Stimulated activated memory B cell treated with anti-CD40 and anti-IgM and Interleukin-4, amounts not matched to agents 10 μg/mL and 1 μg/mL and 100 μg/mL, for 72 hours (primary cell): Measurements from ENCODE around the gene CHMP4B.

Experiments
- ATAC-seq: fragments of 150-1000 bp; cut with Tn5 transposase; 2 replicates; pipeline ENCODE4 v1.10.0; 2021
- H3K27ac Mint-ChIP-seq: one replicate; pipeline ENCODE4 v1.8.0; 2022; ENCODE audit warnings: mild to moderate bottlenecking, mixed read lengths
- H3K27me3 Mint-ChIP-seq: one replicate; pipeline ENCODE4 v1.8.0; 2022; ENCODE audit warnings: mixed read lengths
- H3K36me3 Mint-ChIP-seq: one replicate; pipeline ENCODE4 v1.8.0; 2022; ENCODE audit warnings: mixed read lengths
- H3K4me1 Mint-ChIP-seq: one replicate; pipeline ENCODE4 v1.8.0; 2022; ENCODE audit warnings: mixed read lengths
- H3K4me3 Mint-ChIP-seq: one replicate; pipeline ENCODE4 v1.8.0; 2022; ENCODE audit warnings: mild to moderate bottlenecking, moderate library complexity, mixed read lengths
- H3K9me3 Mint-ChIP-seq: one replicate; pipeline ENCODE4 v1.8.0; 2022; ENCODE audit warnings: mixed read lengths

Gene CHMP4B

DNA sequence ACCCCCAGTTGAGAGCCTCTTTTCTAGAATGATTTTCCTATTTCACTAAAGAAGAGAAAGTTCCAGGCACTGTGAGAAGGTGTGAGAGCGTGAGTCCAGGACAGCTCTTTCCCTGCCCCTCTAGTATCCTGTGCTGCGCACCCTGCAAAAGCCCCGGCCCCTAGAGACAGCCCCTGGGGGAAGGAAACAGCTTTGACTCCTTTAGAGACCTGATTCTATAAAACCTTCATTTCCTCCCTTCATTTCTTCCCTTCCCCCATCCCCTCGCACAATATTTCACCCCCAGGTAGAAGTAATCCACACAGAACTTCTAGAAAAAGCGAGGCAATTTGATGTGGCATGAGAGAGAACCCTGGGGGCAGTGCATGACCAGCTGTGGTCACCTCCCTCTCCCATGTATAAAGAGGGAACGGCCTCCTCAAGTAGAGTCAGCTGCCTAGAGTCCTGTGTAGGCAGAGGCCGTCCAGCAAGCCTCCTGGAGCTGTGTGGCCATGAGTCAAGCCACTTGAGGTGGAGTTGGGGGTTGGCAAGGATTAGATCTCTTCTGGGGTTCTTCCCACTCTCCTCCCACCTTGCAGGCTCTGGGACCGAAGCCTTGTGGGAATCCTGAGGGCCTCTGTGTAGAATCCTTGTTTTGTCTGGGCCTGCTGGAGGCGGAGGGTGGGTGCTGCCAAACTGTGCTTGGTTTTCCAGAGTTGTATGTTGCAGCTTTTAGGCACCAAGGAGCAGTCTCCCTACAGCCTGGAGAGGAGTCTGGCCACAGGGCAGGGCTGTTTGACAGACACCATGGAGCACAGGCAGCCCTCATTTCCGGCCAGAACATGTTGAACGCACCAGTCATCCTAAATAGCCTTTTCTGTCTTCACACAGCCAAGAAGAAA, 41.7 kb downstream of the CHMP4B start:
- ATAC-seq = no peak
- Mint-ChIP-seq H3K27me3 (no peaks in the 10 kb centered on the region), H3K9me3 (no peaks in the 10 kb centered on the region), H3K36me3 (peaks cover 81% of the 10 kb centered on the region), H3K27ac (peak overlapping the region; percentile 34), H3K4me1 (peaks cover 14% of the 10 kb centered on the region), H3K4me3 (no peak overlapping the region)

DNA sequence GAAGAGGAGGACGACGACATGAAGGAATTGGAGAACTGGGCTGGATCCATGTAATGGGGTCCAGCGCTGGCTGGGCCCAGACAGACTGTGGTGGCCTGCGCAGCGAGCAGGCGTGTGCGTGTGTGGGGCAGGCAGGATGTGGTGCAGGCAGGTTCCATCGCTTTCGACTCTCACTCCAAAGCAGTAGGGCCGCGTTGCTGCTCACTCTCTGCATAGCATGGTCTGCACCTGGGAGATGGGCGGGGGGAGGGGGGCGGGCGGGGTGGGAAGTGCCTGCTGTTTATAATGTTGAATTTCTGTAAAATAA, 42.3 kb downstream of the CHMP4B start:
- Mint-ChIP-seq H3K4me1 (peaks cover 19% of the 10 kb centered on the region), H3K9me3 (no peaks in the 10 kb centered on the region), H3K27me3 (no peaks in the 10 kb centered on the region), H3K27ac (peak overlapping the region; percentile 34), H3K36me3 (peaks cover 81% of the 10 kb centered on the region), H3K4me3 (no peak overlapping the region)
- no peak for ATAC-seq

DNA sequence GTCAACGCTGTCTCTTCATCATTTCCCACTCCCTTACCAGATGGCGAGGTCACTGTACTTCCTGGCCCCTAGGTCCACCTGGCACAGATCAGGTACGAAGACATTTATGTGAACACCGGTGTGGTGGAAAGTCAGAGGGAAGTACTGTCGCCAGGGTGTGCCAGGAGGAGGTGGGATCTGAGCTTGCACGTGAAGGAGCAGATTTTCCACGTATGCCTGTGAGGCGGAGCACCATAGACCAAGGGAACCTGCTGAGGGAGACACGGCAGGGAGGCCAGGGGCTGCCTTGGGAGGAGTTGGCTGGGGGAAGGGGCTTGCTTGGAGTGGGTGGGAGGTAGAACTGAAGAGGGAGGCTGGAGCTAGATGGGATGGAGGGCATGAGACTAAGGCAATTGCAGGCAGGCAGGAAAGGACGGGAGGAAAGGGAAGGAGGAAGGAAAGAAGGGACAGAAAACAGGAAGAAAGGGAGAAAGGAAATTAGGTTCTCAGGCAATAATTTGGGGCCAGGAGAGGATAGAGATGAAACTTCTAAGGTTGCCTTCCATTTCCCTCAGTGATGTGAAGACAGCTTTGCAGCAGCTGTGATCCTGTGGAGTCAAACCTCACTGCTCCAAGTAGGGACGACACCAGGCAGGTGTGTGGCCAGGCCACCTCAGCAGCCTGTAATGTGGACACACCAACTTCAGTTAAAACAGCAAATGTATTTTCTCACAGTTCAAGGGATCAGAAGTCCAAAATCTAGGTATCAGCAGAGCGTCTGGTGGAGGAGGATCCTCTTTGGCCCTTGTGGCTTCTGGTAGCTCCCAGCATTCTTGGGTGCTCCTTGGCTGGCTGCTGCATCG, 46.8 kb downstream of the CHMP4B start:
- H3K36me3 Mint-ChIP-seq = peaks cover 47% of the 10 kb centered on the region
- no peak overlapping the region for H3K4me3 Mint-ChIP-seq

DNA sequence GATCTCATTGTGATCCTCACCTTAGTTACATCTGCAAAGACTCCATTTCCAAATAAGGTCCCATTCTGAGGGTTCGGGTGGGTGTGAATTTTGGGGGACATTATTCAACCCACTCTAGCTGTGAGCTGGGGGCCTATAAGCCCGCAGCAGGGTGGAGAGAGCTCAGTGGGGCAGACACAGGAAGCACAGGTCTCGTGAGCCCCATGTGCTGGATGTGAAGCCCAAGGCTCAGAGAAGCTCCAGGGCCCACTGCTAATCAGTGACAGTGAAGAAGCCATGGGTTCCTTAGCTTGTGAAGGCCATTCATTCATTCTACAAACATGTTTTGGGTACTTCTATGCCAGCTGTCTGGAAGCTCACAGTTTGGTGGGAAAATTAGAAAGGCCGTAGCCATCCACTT, 47.5 kb downstream of the CHMP4B start:
- H3K27me3 Mint-ChIP-seq = no peaks in the 10 kb centered on the region
- H3K4me3 Mint-ChIP-seq = no peak overlapping the region
- H3K4me1 Mint-ChIP-seq = peaks cover 37% of the 10 kb centered on the region
- no peaks in the 10 kb centered on the region for H3K9me3 Mint-ChIP-seq
- ATAC-seq = no peak
- peaks cover 40% of the 10 kb centered on the region for H3K36me3 Mint-ChIP-seq
- H3K27ac Mint-ChIP-seq = peak overlapping the region; percentile 80

More for the DNA sequence above, 46.8 kb downstream of the CHMP4B start:
- Mint-ChIP-seq H3K27ac (peak overlapping the region; percentile 80), H3K27me3 (no peaks in the 10 kb centered on the region), H3K9me3 (no peaks in the 10 kb centered on the region), H3K4me1 (peaks cover 33% of the 10 kb centered on the region)
- ATAC-seq = no peak

DNA sequence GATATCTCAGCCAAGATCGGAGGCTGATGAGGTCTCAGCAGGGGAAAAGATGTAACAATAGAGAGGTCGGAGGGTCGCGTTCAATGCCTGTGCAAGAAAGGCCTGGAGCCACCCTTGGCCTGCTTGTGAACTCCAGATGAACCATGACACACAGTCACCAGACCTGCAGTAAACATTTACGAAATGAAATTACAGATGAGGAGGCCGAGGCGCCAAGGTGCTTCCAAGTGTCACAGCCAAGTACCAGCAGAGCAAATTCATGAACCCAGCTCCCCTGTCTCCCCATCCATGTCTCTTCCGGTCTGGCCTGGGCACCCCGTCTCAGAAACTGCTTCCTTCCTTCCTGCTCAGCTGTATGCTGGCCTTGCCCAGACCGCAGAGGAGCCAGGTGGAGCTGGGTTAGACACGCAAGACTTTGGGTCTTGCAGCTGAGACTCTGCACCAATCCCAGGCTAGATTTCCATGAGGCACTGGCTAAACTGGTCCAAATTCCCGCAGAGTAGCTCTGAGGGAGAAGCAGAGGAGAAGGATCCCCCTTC, 48.1 kb downstream of the CHMP4B start:
- Mint-ChIP-seq H3K36me3 (peaks cover 34% of the 10 kb centered on the region), H3K4me3 (peak overlapping the region; percentile 15), H3K27me3 (no peaks in the 10 kb centered on the region), H3K9me3 (no peaks in the 10 kb centered on the region), H3K4me1 (peaks cover 37% of the 10 kb centered on the region), H3K27ac (peak overlapping the region; percentile 80)
- ATAC-seq = peak; percentile 77

DNA sequence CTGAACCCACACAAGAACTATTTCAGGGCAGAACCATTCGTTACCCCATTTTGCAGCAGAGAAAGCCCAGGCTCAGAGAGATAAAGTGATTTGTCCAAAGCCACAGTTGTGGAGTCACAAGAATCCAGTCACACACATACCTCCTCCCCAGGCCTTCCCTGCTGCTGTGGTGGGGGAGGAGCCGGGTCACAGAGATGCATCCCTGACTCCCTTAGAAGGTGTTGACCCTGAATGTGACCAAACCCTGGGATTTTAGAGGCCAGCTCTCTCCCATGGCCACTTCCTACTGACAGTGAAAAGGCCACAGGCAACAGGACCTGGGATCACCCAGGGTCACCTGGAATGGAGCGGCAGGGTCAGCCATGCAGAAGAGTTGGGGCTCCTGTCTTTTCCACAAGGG, 48.6 kb downstream of the CHMP4B start:
- H3K4me3 Mint-ChIP-seq = peak overlapping the region; percentile 15
- peaks cover 37% of the 10 kb centered on the region for H3K4me1 Mint-ChIP-seq
- no peaks in the 10 kb centered on the region for H3K9me3 Mint-ChIP-seq
- ATAC-seq = no peak
- H3K27ac Mint-ChIP-seq = peak overlapping the region; percentile 80
- H3K27me3 Mint-ChIP-seq = no peaks in the 10 kb centered on the region
- H3K36me3 Mint-ChIP-seq = peaks cover 29% of the 10 kb centered on the region

DNA sequence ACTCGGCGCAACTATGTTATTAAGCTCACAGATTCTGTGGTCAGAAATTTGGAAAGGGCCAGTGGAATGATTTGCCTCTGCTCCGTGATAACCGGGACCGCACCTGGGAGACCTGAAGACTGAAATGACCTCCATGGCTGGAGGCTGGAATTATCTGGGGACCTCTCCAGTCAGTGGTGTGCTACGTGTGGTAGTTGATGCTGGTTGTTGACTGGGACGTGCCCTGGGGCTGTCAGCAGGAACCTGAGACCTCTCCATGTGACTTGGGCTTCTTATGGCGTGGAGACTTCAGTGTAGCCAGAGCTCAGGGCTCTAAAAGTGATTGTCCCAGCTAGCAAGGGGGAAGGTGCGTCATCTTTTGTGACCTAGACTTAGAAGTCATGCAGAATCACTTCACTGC, 50.3 kb downstream of the CHMP4B start:
- no peak for ATAC-seq
- no peaks in the 10 kb centered on the region for H3K27me3 Mint-ChIP-seq
- H3K9me3 Mint-ChIP-seq = no peaks in the 10 kb centered on the region
- H3K4me1 Mint-ChIP-seq = peaks cover 37% of the 10 kb centered on the region
- peaks cover 16% of the 10 kb centered on the region for H3K36me3 Mint-ChIP-seq
- H3K4me3 Mint-ChIP-seq = no peak overlapping the region
- no peak overlapping the region for H3K27ac Mint-ChIP-seq

DNA sequence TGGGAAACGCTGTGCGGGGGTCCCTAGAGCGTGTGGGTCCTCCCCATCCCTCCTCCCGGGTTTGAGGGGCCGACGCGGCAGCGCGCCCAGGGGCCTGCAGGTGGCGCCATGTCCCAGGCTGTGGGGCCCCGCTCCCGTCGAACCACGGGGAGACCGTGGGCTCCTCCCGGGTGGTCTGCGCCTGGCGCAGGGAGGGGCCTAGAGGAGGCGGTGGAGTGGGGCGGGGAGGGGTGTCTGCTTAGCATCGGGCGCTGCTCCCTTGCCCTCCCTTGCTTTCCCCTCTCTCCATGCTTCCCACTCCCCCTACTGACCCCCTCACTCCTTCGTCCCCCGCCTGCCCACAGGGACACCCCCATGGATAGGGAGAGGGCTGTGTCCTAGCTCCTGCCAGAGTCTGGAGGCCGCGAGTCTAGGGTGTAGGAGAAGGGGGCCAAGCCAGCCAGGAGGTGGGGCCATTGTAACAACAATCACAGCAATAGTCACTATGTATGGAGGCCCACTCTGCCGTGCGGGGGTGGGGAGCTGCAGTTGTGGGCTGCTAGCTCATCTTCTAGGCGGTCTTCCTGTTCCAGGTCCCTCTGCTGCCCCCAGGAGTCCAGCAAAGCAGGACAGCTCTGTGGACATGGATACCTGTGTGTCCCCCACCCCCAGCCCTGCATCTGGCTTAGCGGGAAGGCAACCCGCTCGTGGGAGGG, 51.7 kb downstream of the CHMP4B start:
- peak overlapping the region; percentile 51 for H3K27ac Mint-ChIP-seq
- no peak overlapping the region for H3K4me3 Mint-ChIP-seq
- no peaks in the 10 kb centered on the region for H3K27me3 Mint-ChIP-seq
- peaks cover 4% of the 10 kb centered on the region for H3K36me3 Mint-ChIP-seq
- H3K9me3 Mint-ChIP-seq = no peaks in the 10 kb centered on the region
- peak; percentile 67 for ATAC-seq
- H3K4me1 Mint-ChIP-seq = peaks cover 30% of the 10 kb centered on the region

DNA sequence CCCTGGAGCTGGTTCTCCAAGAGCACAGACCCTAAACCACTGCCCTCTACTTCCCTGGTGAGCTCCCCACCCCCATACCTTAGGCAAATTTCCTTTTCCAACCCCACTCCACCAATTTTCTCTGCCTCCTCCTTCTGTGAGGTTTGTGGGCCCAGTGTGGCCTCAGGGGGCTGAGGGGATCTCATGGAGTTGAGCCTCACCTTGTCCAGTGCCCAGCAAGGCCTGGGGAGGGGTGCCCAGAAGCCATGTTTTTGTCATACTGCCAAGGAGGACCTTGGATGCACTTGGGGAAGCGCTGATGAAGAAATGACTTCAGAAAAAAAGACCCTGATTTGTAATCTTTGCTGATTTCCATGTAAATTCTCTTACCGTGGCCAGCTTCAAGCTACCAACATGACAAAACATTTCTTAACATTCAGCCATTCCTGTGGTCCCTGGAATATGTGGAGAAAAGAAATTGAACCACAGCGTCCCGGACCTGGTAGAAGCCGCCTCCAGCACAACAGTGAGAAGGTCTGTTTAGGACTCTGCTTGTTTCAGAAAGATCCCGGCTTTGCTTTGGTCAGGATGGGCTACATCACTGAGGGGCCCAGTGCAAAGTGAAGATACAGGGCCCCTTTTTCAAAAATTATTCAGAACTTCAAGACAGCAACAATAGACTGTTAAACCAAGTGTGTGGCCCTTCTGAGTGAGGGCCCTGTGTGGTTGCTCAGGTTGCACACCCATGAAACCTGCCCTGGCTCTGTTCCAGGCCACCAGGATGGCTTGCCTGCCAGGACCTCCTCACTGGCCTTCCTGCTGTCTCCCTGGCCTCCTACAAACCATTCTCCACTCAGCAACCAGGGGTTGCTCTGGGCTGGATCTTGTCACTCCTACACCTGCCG, 52.5 kb downstream of the CHMP4B start:
- no peak overlapping the region for H3K4me3 Mint-ChIP-seq
- no peaks in the 10 kb centered on the region for H3K27me3 Mint-ChIP-seq
- no peak for ATAC-seq
- no peaks in the 10 kb centered on the region for H3K9me3 Mint-ChIP-seq
- H3K27ac Mint-ChIP-seq = peak overlapping the region; percentile 51
- H3K36me3 Mint-ChIP-seq = no peaks in the 10 kb centered on the region
- peaks cover 22% of the 10 kb centered on the region for H3K4me1 Mint-ChIP-seq

DNA sequence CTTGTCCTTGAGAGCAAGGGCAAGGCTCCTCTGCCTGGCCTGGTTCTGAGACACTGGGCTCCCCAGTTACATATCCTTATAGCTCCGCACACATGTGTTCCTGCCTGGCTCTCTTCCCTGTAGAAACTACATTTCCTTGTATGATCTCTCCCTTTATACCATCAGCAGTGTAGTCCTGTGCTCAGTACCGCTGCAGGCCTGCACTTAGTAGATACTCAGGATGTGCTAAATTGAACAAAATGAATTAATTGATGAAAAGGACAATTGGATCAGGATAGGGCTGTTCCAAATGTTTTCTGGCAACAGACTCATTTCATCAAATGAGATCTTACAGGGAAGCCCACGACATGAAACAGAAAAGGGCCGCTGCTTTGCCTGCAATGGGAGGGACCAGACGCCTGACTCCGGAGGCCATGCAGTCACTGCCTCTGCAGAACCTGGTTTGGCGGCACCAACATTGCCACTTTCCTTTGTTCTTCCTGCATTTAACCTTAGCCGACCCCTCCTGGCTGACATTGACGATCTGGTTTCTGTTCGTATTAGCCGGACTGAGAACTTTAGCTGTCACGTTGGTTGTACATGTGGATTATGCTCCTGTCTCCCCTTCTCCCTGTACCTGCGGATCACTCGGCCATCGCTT, 53.3 kb downstream of the CHMP4B start:
- Mint-ChIP-seq H3K27ac (no peak overlapping the region), H3K4me1 (peaks cover 14% of the 10 kb centered on the region)

DNA sequence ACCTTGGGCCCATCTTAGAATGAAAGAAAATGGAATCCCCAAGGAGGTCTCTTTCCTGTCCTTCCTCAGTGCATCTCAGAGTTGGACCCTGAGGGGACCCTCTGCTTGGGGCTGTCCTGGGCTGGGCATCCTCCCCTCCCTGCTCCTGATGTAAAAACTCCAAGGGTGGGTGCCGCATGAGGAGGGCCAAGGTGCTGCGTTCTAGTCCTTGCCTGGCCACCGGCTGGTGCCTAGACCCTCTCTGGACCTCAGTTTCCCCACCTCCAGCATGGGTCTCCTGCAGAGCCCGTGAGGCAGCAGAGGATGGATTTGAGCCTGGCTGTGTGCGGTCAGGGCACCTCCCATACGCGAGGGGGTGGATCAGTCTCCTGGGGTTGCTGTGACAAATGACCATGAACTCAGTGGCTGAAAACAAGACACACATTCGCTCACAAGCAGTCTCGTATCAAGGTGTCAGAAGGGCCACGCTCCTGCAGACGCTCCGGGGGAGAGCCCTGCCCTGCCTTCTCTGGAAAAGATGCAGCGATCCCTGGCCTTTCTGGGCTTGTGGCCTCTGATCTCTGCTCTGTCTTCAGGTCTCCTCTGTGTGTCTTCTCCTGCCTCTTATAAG, 54.7 kb downstream of the CHMP4B start:
- no peak overlapping the region for H3K27ac Mint-ChIP-seq
- no peak overlapping the region for H3K4me3 Mint-ChIP-seq
- peaks cover 8% of the 10 kb centered on the region for H3K4me1 Mint-ChIP-seq
- no peaks in the 10 kb centered on the region for H3K27me3 Mint-ChIP-seq
- no peaks in the 10 kb centered on the region for H3K36me3 Mint-ChIP-seq
- H3K9me3 Mint-ChIP-seq = no peaks in the 10 kb centered on the region
- no peak for ATAC-seq

More for the DNA sequence above, 53.3 kb downstream of the CHMP4B start:
- no peaks in the 10 kb centered on the region for H3K9me3 Mint-ChIP-seq
- H3K4me3 Mint-ChIP-seq = no peak overlapping the region
- no peaks in the 10 kb centered on the region for H3K27me3 Mint-ChIP-seq
- no peaks in the 10 kb centered on the region for H3K36me3 Mint-ChIP-seq
- ATAC-seq = no peak

DNA sequence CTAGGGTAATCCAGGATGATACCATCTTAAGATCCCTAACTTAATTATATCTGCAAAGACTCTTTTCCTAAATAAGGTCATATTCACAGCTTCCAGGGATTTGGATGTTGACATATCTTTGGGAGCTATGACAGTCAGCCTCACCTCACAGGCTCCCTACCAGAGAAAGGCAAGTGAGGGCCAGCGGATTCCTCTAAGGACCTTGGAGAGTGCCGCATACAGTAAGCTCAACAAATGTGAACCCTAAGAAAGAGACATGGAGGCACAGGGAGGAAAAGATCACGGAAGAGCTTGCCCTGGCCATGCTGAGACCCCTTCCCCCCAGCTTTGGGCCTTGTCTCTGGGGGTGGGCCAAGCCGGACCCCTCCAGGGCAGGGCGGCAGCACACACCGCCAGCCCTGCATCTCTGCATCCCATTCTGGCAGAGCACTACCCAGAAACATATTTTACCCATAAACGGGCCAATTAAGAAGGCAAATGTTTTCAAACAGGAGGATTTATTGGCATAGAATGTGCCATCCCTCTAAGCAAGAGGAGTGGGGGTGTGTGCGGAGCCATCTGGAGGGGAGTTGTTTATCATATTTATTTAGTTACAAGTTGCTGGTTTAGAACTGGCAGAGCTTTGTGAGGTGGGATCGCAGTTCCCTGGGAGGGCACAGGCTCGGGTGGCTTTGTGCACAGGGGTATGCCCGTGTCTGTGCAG, 55.4 kb downstream of the CHMP4B start:
- no peak for ATAC-seq
- Mint-ChIP-seq H3K4me3 (no peak overlapping the region), H3K4me1 (peaks cover 8% of the 10 kb centered on the region), H3K36me3 (no peaks in the 10 kb centered on the region), H3K27ac (no peak overlapping the region), H3K9me3 (no peaks in the 10 kb centered on the region), H3K27me3 (no peaks in the 10 kb centered on the region)

DNA sequence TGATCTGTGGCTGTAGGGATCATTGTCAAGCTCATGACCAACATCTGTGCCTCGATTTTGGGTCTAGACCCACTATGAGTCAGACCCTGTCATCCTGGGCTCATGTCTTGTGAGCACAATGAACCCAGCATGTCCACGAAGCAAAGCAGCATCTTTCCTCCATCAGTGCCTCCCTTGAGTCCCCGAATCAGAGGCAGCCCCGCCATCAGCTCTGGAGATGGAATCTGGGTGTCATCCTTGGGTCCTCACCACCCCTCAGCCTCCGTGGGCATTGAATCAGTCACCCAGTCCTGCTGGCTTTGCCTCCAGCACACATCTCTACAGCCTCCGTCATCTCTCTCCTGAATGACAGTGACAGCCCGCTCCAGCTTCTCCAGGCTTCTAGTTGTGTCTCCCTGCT, 56.9 kb downstream of the CHMP4B start:
- Mint-ChIP-seq H3K4me3 (no peak overlapping the region), H3K9me3 (no peaks in the 10 kb centered on the region), H3K27me3 (no peaks in the 10 kb centered on the region), H3K36me3 (no peaks in the 10 kb centered on the region), H3K27ac (no peak overlapping the region), H3K4me1 (peaks cover 3% of the 10 kb centered on the region)
- ATAC-seq = no peak
